GM18861 (cell line): ENCODE measurements around the gene RNPEP.
"Not testable (repeated sequence)": the region's sequence is repeated elsewhere in the genome, so short reads cannot be mapped to it uniquely, and the experiment has no call there.

Experiments used
- ATAC-seq: cut with Tn5 transposase; IDR thresholded peaks from one replicate; pipeline ENCODE4 v1.9.1; 2021; ENCODE audit not compliant: unreplicated experiment

The RNPEP gene

DNA sequence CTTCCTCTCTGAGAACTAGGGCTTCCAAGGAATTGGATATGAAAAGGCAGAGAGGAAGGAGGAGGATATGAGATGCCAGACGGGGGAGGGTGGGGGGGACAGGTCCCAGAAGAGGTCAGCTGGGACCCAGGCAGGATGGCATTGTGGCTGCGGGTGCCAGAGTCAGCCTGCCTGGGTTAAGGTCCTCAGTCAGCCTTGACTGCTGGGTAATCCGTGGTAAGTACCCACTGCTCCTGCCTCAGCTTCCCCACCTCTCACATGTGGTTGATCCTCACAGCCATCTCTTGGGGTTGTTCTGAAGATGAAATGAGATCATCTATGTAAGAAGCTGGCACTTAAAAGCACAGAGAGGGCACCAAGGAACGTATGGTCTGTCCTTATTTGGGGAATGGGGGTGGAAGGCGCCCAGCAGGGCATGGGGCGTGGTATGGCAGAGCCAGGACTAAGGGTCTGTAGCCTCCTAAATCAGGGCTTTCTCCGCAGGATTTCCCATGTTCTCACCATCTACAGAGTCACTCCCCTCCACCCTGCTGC lies 51.8 kb downstream of the RNPEP start:
- no peak for ATAC-seq

DNA sequence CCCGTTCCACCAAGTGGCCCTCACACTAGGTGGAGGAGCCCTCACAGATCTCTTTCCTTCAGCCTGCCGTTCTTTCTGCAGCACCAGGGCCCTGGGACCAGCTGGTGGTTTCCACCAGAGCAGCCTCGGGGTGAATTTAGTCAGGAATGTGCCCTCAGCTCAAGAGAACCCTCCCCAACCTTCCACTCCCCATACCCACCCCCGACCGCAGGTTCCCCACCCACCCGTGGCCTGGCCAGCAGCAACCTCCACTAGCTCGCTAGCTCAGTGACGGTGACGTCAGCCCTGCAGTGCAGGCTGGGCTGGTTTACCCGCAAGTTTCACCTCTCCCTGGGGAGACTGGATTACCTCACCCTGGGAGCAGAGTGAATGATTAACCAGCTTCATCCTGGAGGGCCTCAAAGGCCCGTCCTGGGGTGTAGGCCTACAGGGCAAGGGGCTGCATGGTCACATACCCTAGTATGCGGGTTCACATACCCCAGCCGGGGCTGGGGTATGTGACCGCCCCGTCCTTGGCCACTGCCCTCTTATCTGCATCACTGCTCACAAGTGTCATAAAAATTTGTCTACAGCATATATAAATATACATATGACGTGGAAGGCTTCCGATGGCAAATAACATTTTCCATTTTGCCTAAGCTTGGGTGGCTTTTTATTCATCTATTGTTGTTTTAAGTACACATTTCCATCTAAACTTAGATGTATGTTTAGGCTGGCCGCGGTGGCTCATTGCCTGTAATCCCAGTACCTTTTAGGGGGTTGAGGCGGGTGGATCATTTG lies 52.4 kb downstream of the RNPEP start:
- peak; percentile 44 for ATAC-seq

DNA sequence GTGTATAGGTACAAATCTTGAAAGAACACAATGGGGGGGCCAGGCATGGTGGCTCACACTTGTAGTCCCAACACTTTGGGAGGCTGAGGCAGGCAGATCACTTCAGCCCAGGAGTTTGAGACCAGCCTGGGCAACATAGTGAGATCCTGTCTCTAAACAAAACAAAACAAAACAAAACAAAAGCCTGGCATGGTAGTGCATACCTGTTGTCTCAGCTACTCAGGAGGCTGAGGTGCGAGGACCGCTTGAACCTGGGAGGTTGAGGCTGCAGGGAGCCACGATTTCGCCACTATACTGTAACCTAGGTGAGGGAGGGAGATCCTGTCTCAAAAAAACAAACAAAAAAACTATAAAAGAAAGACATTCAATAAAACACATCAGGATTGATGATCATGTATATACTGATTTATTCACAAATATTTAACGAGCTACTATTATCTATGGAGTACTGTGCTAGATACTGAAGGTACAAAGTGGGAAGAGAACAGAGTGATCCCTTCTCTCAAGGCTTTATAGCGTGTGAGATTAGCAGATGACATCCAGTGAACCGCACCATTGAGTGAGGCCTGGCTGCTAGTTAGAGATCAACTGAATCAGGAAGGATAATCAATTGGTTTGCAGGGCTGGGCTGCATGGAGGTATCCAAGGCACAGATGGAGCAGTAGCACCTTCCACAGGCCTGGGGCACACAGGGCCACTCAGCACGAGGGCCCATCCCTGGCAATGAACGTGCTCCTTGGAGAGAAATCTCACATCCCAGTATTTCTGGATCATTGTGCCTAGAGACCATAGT lies 54.3 kb downstream of the RNPEP start:
- ATAC-seq, result no peak

DNA sequence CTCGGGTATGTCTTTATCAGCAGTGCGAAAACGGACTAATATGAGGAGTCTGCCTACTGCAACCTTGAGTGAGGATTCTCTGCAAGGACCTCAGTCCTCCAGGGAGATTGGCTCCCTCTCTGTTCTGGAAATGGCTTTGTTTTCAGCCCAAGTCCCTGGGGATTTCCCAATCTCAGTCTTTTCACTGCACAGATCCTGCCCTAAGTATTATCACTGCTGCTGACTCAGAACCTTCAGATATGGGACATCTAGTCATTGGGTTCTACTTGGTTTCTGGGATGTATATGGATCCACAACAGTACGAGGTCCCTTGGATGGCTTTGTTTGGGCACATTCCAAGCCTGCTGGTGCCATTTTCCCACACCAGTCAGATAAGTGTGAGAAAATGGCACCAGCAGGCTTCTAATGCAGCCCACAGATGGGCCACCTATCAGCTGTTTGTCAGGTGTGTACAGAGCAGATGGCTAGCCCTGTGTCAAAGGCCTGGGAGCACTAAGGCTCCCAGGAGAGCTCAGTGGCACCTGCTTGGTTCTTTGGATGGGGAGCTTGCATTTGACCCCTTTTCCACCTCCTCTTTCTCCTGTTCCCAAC lies 55.4 kb downstream of the RNPEP start:
- no peak for ATAC-seq

DNA sequence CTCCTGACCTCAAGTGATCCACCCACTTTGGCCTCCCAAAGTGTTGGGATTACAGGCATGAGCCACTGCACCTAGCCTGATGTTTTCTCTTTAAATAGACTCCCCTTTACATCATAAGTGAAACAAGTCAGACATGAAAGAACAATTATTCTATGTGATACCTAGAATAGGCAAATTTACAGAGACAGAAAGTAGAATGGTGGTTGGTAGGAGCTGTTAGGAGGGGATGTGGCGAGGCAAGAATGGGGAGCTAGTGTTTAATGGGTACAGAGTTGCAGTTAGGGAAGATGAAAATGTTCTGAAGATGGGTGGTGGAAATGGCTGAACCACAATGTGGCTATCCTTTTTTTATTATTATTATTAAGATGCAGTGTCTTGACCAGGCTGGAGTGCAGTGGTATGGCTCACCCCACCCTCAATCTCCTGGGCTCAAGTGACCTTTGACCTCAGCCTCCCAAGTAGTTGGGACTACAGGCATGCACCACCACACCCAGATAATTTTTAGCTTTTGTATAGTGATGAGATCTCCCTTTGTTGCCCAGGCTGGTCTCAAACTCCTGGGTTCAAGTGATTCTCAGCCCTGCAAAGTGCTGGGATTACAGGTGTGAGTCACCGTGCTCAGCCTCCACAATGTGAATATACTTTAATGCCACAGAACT lies 56.4 kb downstream of the RNPEP start:
- ATAC-seq, result peak; percentile 53

DNA sequence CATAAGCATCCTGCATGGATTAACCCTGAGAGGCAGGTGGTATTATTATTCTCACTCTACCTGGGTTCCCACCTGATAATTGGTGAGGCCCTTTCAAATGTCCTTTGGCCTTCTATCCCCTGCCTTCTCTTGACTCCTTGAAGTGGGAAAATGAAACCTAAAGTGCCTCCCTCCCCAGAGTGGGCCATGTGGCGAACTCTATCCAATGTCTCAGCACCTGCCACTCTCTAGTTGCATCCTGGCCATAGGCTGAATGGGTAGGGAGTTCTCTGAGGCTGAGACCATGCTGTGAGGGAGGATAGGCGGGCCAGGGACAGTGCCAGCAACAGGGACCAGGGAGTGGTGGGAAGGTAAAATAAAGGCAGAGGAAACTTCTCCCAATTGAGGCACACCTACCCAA lies 63.3 kb downstream of the RNPEP start:
- no peak for ATAC-seq

DNA sequence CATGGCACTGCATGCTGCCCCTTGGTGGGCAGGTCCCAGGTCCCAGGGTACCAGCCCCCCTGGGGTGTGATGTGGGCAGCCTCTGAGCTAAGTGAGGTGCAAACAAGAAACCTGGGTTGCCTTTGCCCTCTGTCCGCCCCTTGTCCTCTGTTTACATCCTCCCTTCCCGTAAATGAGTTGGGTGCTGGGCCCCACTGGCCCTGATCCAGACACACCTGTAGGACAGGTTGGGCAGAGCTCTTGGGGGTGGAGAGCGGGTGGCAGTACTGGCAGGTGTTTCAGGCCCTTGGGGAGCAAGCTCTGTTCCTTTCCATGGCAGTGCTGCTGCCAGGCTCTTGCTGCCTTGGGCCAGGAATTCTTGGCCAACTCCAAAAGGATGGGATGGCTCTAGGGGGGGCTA lies 63.8 kb downstream of the RNPEP start:
- no peak for ATAC-seq

DNA sequence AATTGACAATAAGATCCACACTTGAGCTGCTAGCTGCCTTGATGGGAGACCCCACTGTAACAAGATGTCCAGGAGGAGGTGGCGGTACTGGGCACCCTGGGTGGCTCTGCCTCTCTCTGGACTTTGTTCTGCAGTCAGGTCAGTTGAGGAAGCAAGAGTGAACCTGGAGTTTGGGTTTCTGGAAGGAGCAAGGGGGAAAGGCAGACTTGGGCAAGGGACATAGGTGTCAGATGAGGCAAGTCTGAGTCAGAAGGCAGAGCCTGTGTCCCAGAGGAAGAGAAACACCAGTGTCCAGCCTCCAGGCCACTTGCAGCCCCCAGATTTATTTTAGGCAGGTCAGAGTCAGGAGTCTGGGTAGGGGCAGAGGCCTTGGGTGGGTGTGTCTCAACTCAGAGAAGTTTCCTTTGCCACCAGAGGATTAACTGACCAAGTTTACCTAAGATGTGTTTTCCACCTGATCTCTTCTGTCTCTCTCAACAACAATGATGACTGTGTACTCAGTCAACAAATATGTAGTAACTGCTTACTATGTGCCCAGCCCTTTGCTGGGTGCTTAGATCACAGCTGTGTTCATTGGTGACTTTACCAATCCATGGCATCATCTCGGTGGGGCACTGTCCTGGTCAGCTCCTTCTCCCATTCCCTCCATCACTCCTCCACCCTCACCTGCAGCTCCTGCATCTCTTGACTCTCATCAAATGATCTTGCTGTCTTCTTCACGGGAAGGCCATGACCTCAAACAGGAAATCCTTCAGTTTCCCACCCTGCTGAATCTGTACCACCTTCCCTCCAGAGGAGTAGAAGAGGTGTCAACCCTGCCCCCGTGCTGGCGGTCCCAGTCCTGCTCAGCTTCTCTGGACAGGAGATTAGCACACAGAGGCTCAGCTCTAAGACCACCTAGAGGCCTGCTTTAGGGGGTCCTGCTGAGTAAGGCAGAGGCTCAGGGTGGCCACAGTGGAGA lies 64.6 kb downstream of the RNPEP start:
- ATAC-seq, result no peak

DNA sequence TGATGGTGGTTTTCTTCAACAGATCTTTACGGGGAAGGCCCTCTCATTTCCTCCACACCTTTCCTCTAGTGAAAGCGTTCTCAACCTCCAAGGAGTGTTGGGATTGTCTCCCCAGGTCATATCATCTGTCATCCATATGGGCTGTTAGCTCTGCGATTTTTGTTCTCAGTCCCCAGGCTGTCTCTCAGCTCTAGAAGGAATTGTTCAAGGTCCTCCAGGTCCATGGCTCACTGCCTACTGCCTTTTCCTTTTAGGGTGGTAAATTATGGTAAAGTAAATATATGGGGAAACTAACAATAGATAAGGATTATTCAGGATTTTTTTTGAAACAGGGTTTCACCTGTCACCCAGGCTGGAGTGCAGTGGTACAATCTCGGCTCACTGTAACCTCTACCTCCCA lies 65.5 kb downstream of the RNPEP start:
- no peak for ATAC-seq

DNA sequence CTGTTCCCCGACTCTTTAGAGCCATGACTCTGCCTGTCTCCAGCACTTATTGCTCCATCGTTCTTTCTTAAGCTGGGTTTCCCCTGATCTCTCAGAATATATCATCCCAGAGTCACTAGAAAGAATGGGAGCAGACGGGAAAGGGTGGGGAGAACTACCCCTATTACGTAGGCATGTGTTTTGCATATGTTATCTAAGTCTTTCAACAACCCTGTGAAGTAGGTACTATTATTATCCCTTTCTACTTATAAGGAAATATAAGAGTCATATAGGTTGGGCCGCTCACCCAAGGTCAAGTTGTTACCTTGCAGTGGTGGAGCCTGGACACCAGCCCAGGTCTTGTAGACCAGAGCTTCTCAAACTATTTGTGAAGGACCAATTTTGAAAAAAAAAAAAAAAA lies 66.7 kb downstream of the RNPEP start:
- ATAC-seq, result no peak

DNA sequence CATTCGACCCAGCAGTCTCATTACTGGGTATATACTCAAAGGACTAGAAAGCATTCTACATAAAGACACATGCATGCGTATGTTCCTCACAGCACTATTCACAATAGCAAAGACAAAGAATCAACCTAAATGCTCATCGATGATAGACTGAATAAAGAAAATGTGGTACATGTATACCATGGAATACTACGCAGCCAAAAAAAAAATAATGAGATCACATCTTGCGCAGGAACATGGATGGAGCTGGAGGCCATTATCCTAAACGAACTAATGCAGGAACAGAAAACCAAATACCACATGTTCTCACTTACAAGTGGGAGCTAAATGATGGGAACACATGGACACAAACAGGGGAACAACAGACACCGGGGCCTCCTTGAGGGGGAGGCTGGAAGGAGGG lies 71.6 kb downstream of the RNPEP start:
- ATAC-seq, result no peak

DNA sequence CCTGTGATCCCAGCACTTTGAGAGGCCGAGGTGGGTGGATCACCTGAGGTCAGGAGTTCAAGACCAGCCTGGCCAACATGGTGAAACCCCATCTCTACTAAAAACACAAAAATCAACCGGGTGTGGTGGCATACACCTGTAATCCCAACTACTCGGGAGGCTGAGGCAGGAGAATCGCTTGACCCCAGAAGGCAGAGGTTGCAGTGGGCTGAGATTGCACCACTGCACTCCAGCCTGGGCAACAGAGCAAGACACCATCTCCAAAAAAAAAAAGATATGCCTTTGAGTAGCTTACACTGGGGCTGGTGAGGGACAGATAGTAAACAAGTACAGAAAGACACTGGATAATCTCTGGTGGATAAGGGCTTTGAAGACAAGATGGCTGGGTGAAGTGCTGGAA lies 72.2 kb downstream of the RNPEP start:
- ATAC-seq, result not testable (repeated sequence)
